Neural progenitor cell (in vitro differentiated cells): ENCODE measurements around the gene RIMOC1. TPM values are rescaled to one million over a fixed set of nuclear protein-coding genes. Genes with fewer than 3 reads are reported as not detected.

ENCODE experiments used
- DNase-seq: peaks from one replicate; pipeline ENCODE4 v3.0.0-alpha.2; 2016; ENCODE audit warnings: low spot score
- H2AFZ ChIP-seq: fragments of 200-600 bp; sonication (generic); replicated peaks from 2 replicates; pipeline ENCODE4 v1.6.1; 2016; ENCODE audit warnings: antibody characterized with exemption
- H3F3A ChIP-seq: fragments of 200-600 bp; sonication (generic); 2 replicates; pipeline ENCODE4 v1.6.1; 2016; ENCODE audit warnings: antibody characterized with exemption, low read depth
- H3K27ac ChIP-seq: fragments of 200-600 bp; sonication (generic); 2 replicates; pipeline ENCODE4 v1.5.1; 2016; ENCODE audit warnings: mild to moderate bottlenecking
- H3K27me3 ChIP-seq: fragments of 200-600 bp; sonication (generic); 2 replicates; pipeline ENCODE4 v1.6.1; 2016; ENCODE audit warnings: mild to moderate bottlenecking, moderate library complexity
- H3K36me3 ChIP-seq: fragments of 200-600 bp; sonication (generic); 2 replicates; pipeline ENCODE4 v1.5.1; 2016
- H3K4me1 ChIP-seq: fragments of 200-600 bp; sonication (generic); 2 replicates; pipeline ENCODE4 v1.6.1; 2016; ENCODE audit warnings: mixed run types
- H3K4me2 ChIP-seq: fragments of 200-600 bp; sonication (generic); 2 replicates; pipeline ENCODE4 v1.6.1; 2016
- H3K4me3 ChIP-seq: fragments of 200-600 bp; sonication (generic); 2 replicates; pipeline ENCODE4 v1.5.1; 2016
- H3K79me2 ChIP-seq: fragments of 200-600 bp; sonication (generic); 2 replicates; pipeline ENCODE4 v1.6.1; 2016; ENCODE audit warnings: low read depth
- H3K9ac ChIP-seq: fragments of 200-600 bp; sonication (generic); 2 replicates; pipeline ENCODE4 v1.6.1; 2016
- H3K9me3 ChIP-seq: fragments of 200-600 bp; sonication (generic); 2 replicates; pipeline ENCODE4 v1.5.1; 2016; ENCODE audit warnings: low read depth
- H4K20me1 ChIP-seq: fragments of 200-600 bp; sonication (generic); 2 replicates; pipeline ENCODE4 v1.6.1; 2016; ENCODE audit warnings: low read depth
- H3K27ac Mint-ChIP-seq: 3 replicates; pipeline ENCODE4 v1.8.0; 2021; ENCODE audit warnings: mixed read lengths
- H3K27me3 Mint-ChIP-seq: 2 replicates; pipeline ENCODE4 v1.8.0; 2022; ENCODE audit warnings: low read depth, mild to moderate bottlenecking, inconsistent platforms, moderate library complexity, mixed read lengths; ENCODE audit not compliant: insufficient read depth
- H3K36me3 Mint-ChIP-seq: 3 replicates; pipeline ENCODE4 v1.8.0; 2021; ENCODE audit warnings: mixed read lengths
- H3K4me1 Mint-ChIP-seq: 3 replicates; pipeline ENCODE4 v1.8.0; 2021; ENCODE audit warnings: mixed read lengths
- H3K4me3 Mint-ChIP-seq: 3 replicates; pipeline ENCODE4 v1.8.0; 2021; ENCODE audit warnings: mild to moderate bottlenecking, moderate library complexity, mixed read lengths
- H3K9me3 Mint-ChIP-seq: 3 replicates; pipeline ENCODE4 v1.8.0; 2020; ENCODE audit warnings: mixed read lengths
- EZH2 ChIP-seq: fragments of 200-600 bp; sonication (generic); IDR thresholded peaks from 2 replicates; pipeline ENCODE4 v1.6.1; 2017; ENCODE audit warnings: antibody characterized with exemption, mild to moderate bottlenecking, moderate library complexity
- EZH2phosphoT487 ChIP-seq: fragments of 200-600 bp; sonication (generic); IDR thresholded peaks from 2 replicates; pipeline ENCODE4 v1.6.1; 2017; ENCODE audit warnings: antibody characterized with exemption
- total RNA-seq: library from RNA; depleted of rRNA; stranded (reverse); fragments of >200 nt; gene quantifications from 2 replicates; pipeline ENCODE4 v1.2.3, GENCODE V29; 2015; ENCODE audit warnings: low replicate concordance
- TF ChIP-seq, protein P1 (sequence below): fragments of 200-600 bp; sonication (generic); IDR thresholded peaks from 2 replicates; pipeline ENCODE4 v1.5.1; 2017; ENCODE audit warnings: antibody characterized with exemption, mild to moderate bottlenecking

Gene RIMOC1
- total RNA-seq, 1 donor from 2014 or later: 32.7 TPM

- Histone ChIP-seq H3K27ac (no peak overlapping the region), H3K9ac (no peak overlapping the region), H3K4me2 (no peak overlapping the region), H4K20me1 (no peaks in the 10 kb centered on the region), H3K9me3 (no peaks in the 10 kb centered on the region), H3K36me3 (peaks cover 33% of the 10 kb centered on the region), H3K4me3 (no peak overlapping the region), H2AFZ (no peak overlapping the region), H3K27me3 (no peaks in the 10 kb centered on the region), H3K79me2 (peaks cover 37% of the 10 kb centered on the region), H3F3A (no peaks in the 10 kb centered on the region), H3K4me1 (peaks cover 7% of the 10 kb centered on the region)
- no peak for DNase-seq
- TF ChIP-seq EZH2 (no peak), EZH2phosphoT487 (no peak)
- TF ChIP-seq, protein P1, sequence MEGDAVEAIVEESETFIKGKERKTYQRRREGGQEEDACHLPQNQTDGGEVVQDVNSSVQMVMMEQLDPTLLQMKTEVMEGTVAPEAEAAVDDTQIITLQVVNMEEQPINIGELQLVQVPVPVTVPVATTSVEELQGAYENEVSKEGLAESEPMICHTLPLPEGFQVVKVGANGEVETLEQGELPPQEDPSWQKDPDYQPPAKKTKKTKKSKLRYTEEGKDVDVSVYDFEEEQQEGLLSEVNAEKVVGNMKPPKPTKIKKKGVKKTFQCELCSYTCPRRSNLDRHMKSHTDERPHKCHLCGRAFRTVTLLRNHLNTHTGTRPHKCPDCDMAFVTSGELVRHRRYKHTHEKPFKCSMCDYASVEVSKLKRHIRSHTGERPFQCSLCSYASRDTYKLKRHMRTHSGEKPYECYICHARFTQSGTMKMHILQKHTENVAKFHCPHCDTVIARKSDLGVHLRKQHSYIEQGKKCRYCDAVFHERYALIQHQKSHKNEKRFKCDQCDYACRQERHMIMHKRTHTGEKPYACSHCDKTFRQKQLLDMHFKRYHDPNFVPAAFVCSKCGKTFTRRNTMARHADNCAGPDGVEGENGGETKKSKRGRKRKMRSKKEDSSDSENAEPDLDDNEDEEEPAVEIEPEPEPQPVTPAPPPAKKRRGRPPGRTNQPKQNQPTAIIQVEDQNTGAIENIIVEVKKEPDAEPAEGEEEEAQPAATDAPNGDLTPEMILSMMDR: no peak
- H3K36me3 Mint-ChIP-seq: peaks cover 19% of the 10 kb centered on the region
- no peaks in the 10 kb centered on the region for H3K9me3 Mint-ChIP-seq
- no peak overlapping the region for H3K4me3 Mint-ChIP-seq
- peaks cover 2% of the 10 kb centered on the region for H3K27me3 Mint-ChIP-seq
- no peak overlapping the region for H3K27ac Mint-ChIP-seq
- H3K4me1 Mint-ChIP-seq: peaks cover 9% of the 10 kb centered on the region
Observed at GRCh38 chr5:41908374-41909079, 4.4 kb downstream of the RIMOC1 start.

GRCh38 chr5:41918105-41918504 is 14.0 kb downstream of the RIMOC1 start:
- H3K9ac ChIP-seq: no peak overlapping the region
- Mint-ChIP-seq H3K27me3 (no peaks in the 10 kb centered on the region), H3K4me1 (no peaks in the 10 kb centered on the region), H3K36me3 (peaks cover 24% of the 10 kb centered on the region), H3K4me3 (no peak overlapping the region), H3K9me3 (no peaks in the 10 kb centered on the region), H3K27ac (no peak overlapping the region)
- no peak overlapping the region for H2AFZ ChIP-seq
- DNase-seq: no peak
- no peak overlapping the region for H3K27ac ChIP-seq
- no peak overlapping the region for H3K4me3 ChIP-seq
- no peaks in the 10 kb centered on the region for H3K79me2 ChIP-seq
- TF ChIP-seq EZH2 (no peak), EZH2phosphoT487 (no peak)
- TF ChIP-seq, protein P1: no peak
- no peaks in the 10 kb centered on the region for H4K20me1 ChIP-seq
- no peaks in the 10 kb centered on the region for H3K9me3 ChIP-seq
- H3K27me3 ChIP-seq: no peaks in the 10 kb centered on the region
- no peaks in the 10 kb centered on the region for H3K36me3 ChIP-seq
- H3K4me1 ChIP-seq: no peaks in the 10 kb centered on the region
- H3K4me2 ChIP-seq: no peak overlapping the region
- no peaks in the 10 kb centered on the region for H3F3A ChIP-seq

GRCh38 chr5:41921166-41921565 is 17.0 kb downstream of the RIMOC1 start:
- no peak overlapping the region for H3K27ac ChIP-seq
- H3K4me1 Mint-ChIP-seq: peaks cover 3% of the 10 kb centered on the region
- H3F3A ChIP-seq: peaks cover 4% of the 10 kb centered on the region

More at GRCh38 chr5:41921166-41921565, 17.0 kb downstream of the RIMOC1 start:
- H3K36me3 ChIP-seq: no peaks in the 10 kb centered on the region
- H3K4me3 ChIP-seq: no peak overlapping the region
- no peak overlapping the region for H3K9ac ChIP-seq
- TF ChIP-seq, protein P1: no peak
- TF ChIP-seq EZH2phosphoT487 (no peak), EZH2 (no peak)
- H3K4me1 ChIP-seq: peaks cover 4% of the 10 kb centered on the region
- no peaks in the 10 kb centered on the region for H3K27me3 ChIP-seq
- no peaks in the 10 kb centered on the region for H4K20me1 ChIP-seq
- Mint-ChIP-seq H3K27ac (no peak overlapping the region), H3K9me3 (peaks cover 2% of the 10 kb centered on the region), H3K27me3 (no peaks in the 10 kb centered on the region), H3K36me3 (peaks cover 24% of the 10 kb centered on the region), H3K4me3 (no peak overlapping the region)
- no peak overlapping the region for H3K4me2 ChIP-seq
- no peaks in the 10 kb centered on the region for H3K79me2 ChIP-seq
- no peak for DNase-seq
- no peaks in the 10 kb centered on the region for H3K9me3 ChIP-seq
- no peak overlapping the region for H2AFZ ChIP-seq
